ENCODE data around the gene CD276.

DNA sequence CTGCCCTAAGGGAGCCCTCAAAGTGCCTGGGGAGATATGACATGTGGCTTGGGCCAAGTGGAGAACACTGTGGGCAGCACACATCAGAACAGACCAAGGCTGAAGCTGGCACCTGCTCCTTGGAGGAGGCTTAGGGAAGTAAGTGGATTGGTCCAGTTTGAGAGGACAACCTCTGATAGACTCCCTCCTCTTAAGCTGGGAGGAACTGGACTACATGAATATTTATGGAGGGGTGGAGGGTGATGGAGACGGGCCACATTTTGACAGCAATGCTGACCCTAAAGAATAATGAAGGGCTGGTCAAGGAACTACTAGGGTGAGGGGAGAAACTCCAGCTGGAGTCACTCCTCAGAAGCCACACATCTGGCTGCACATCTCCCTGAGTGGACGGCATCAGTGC is 6.5 kb upstream of the CD276 start:
- TF ChIP-seq, protein P1, sequence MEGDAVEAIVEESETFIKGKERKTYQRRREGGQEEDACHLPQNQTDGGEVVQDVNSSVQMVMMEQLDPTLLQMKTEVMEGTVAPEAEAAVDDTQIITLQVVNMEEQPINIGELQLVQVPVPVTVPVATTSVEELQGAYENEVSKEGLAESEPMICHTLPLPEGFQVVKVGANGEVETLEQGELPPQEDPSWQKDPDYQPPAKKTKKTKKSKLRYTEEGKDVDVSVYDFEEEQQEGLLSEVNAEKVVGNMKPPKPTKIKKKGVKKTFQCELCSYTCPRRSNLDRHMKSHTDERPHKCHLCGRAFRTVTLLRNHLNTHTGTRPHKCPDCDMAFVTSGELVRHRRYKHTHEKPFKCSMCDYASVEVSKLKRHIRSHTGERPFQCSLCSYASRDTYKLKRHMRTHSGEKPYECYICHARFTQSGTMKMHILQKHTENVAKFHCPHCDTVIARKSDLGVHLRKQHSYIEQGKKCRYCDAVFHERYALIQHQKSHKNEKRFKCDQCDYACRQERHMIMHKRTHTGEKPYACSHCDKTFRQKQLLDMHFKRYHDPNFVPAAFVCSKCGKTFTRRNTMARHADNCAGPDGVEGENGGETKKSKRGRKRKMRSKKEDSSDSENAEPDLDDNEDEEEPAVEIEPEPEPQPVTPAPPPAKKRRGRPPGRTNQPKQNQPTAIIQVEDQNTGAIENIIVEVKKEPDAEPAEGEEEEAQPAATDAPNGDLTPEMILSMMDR (IDR thresholded peaks at IDR 0.05), result no peak
- TF ChIP-seq POLR2A (IDR thresholded peaks at IDR 0.05), result no peak
